Rectal smooth muscle tissue (tissue), 1 donor: ENCODE results near the gene IRGC.
"Not testable (repeated sequence)": the region's sequence is repeated elsewhere in the genome, so short reads cannot be mapped to it uniquely, and the experiment has no call there.

Experiments
- H3K27ac ChIP-seq: one replicate; pipeline ENCODE4 v1.7.0; 2013; ENCODE audit warnings: low read depth, low read length, inconsistent platforms
- H3K27me3 ChIP-seq: one replicate; pipeline ENCODE4 v1.7.0; 2013; ENCODE audit warnings: low read length; ENCODE audit not compliant: control insufficient read depth, insufficient read depth
- H3K36me3 ChIP-seq: one replicate; pipeline ENCODE4 v1.7.0; 2013; ENCODE audit warnings: low read length; ENCODE audit not compliant: control insufficient read depth, insufficient read depth
- H3K4me1 ChIP-seq: one replicate; pipeline ENCODE4 v1.7.0; 2013; ENCODE audit warnings: low read length; ENCODE audit not compliant: control insufficient read depth, insufficient read depth
- H3K4me3 ChIP-seq: one replicate; pipeline ENCODE4 v1.7.0; 2013; ENCODE audit warnings: low read length
- H3K9ac ChIP-seq: one replicate; pipeline ENCODE4 v1.7.0; 2013; ENCODE audit warnings: low read length

Gene IRGC

DNA sequence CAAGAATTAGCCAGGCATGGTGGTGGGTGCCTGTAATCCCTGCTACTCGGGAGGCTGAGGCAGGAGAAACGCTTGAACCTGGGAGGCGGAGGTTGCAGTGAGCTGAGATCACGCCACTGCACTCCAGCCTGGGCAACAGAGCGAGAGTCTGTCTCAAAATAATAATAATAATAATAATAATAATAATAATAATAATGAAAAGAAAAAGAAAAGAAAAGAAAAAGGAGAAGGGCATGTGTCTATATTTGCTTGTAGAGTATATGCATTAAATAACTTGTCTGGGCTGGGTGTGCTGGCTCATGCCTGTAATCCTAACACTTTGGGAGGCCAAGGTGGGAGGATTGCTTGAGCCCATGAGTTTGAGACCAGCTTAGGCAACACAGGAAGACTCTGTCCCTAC, 33.6 kb upstream of the IRGC start:
- H3K36me3 ChIP-seq, H3K27ac ChIP-seq, H3K4me3 ChIP-seq, H3K27me3 ChIP-seq, H3K9ac ChIP-seq, H3K4me1 ChIP-seq: not testable (repeated sequence)

DNA sequence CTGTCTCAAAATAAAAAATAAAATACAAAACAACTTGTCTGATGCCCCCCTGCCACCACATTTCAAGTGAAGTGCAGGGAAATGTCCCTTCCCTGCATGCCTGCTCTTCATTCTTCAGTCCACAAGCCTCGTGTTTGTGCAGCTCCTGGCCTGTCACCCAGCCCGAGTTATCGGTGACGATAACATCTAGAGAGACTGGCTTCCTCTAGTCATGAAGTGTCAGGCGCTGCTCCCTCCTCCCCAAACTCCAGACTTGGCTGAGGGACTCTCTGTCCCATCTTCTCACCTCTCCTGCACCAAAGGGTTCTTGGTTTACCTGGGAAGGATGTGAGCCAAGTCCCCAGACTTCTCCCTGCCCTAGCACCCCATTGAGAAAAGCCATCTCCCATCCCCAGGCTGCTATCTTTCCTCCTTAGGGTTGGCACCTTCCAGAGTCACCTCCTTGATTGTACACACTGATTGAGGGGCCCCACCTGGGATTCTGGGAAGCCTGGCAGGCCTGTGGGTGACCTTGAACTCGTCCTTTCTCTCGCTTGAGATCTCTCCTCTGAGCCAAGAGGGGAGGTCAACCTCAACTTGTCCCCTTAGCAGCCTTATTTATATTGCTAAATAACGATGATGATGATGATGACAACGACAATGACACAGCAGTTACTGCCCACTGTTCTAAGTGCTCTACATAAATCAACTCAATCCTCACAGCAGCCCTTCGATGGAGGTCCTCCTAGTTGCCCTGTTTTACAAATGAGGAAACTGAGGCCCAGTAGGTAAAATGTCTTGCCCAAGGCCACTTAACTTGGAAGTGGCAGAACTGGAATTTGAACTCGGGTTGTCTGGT, 32.8 kb upstream of the IRGC start:
- no peak overlapping the region for H3K9ac ChIP-seq
- H3K27ac ChIP-seq: no peak overlapping the region
- no peaks in the 10 kb centered on the region for H3K27me3 ChIP-seq
- H3K4me3 ChIP-seq: no peak overlapping the region
- no peaks in the 10 kb centered on the region for H3K36me3 ChIP-seq
- H3K4me1 ChIP-seq: no peaks in the 10 kb centered on the region

DNA sequence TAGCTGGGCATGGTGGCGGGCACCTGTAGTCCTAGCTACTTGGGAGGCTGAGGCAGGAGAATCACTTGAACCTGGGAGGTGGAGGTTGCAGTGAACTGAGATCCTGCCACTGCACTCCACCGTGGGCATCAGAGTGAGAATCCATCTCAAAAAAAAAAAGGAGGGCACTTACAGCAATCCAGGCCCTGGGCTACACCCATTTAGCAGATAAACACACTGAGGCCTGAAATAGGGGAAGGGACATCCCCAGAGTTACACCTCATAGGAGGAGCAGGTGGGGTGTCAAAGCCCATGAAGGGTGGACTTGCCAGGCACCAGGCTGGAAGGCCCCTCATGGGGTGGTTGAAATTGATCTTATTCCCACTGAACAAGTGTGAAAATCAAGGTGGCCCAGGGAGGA, 32.0 kb upstream of the IRGC start:
- Histone ChIP-seq H3K4me3 (no peak overlapping the region), H3K9ac (no peak overlapping the region), H3K36me3 (no peaks in the 10 kb centered on the region), H3K27ac (no peak overlapping the region), H3K27me3 (no peaks in the 10 kb centered on the region), H3K4me1 (no peaks in the 10 kb centered on the region)

DNA sequence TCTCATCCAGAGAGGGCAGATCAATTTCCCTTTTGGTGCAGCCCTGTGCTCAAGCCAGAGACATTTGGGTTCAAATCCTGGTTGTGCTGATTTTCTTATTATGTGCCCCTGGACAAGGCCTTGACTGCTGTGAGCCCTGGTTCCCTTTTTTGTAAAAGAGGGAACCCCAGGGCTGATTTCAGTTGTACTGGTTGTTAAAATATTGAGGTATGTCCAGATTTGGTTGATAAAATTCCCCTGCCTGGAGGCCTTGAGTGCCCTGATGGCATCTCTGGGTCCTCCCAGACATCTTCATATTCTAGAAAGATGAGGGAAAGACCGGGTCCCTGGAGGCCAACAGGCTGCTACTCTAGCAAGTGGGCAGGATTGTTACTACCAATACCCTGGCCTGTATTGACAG, 31.6 kb upstream of the IRGC start:
- Histone ChIP-seq H3K36me3 (no peaks in the 10 kb centered on the region), H3K9ac (no peak overlapping the region), H3K4me1 (no peaks in the 10 kb centered on the region), H3K27me3 (no peaks in the 10 kb centered on the region), H3K4me3 (no peak overlapping the region), H3K27ac (no peak overlapping the region)

DNA sequence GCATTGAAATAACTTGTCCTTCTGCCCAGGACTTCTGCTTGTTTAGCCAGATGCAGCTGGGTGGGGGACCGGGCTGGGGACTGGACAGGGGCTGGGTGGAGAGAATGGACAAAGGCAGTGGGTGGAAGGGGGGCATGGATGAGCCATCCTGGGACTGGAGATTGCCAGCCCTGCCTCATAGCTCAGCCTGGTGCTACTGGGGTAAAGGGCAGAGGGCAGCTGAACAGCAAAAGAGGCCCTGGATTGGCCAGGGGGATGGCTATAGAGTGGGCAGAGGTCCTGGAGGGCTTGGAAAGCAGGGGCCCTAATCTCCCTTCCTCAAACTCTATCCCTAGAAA, 28.2 kb upstream of the IRGC start:
- Histone ChIP-seq H3K4me3 (no peak overlapping the region), H3K27ac (no peak overlapping the region), H3K4me1 (no peaks in the 10 kb centered on the region), H3K27me3 (no peaks in the 10 kb centered on the region), H3K9ac (no peak overlapping the region), H3K36me3 (no peaks in the 10 kb centered on the region)

DNA sequence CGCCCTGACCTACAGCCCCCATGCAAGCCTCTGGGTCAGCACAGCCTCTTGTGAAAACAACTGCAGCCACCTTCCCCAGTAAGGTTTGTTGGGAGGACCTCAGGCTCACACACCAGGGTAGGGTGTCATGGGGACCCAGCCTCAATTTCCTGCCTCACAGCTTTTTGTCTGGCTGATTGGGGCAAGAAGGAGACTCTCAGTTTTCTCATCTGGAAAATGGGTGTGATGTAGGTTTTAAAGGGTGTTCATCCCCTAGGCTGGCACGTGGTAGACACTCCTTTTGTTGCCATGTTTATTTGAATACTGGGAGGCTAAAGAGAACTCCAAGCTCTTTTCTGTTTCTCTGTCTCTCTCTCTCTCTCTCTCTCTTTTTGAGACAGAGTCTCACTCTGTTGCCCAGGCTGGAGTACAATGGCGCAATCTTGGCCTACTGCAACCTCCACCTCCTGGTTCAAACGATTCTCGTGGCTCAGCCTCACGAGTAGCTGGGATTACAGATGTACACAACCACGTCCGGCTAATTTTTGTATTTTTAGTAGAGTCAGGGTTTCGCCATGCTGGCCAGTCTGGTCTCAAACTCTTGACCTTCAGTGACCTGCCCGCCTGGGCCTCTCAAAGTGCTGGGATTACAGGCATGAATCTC, 27.7 kb upstream of the IRGC start:
- H3K27me3 ChIP-seq: no peaks in the 10 kb centered on the region
- H3K9ac ChIP-seq: no peak overlapping the region
- no peak overlapping the region for H3K27ac ChIP-seq
- no peaks in the 10 kb centered on the region for H3K4me1 ChIP-seq
- H3K36me3 ChIP-seq: no peaks in the 10 kb centered on the region
- H3K4me3 ChIP-seq: no peak overlapping the region

DNA sequence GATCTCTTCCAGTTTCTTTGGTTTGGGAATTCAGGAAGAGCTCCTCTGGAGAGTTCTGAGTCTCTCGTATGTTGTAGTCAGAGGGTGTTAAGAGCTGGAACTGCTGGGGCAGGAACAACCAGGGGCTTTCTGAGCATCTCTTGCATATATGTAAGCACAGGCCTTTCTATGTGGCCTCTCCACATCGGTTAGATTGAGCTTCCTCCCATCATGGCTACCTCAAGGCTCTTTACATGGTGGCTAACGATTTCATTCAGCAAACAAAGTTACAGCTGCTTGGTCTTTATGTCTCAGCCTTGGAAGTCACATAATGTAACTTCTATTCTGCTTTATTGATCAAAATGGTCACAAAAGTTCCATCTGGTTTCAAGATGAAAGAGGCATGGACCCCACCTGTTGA, 25.4 kb upstream of the IRGC start:
- Histone ChIP-seq H3K36me3 (no peaks in the 10 kb centered on the region), H3K4me1 (no peaks in the 10 kb centered on the region), H3K27ac (no peak overlapping the region), H3K27me3 (no peaks in the 10 kb centered on the region), H3K4me3 (no peak overlapping the region), H3K9ac (no peak overlapping the region)

DNA sequence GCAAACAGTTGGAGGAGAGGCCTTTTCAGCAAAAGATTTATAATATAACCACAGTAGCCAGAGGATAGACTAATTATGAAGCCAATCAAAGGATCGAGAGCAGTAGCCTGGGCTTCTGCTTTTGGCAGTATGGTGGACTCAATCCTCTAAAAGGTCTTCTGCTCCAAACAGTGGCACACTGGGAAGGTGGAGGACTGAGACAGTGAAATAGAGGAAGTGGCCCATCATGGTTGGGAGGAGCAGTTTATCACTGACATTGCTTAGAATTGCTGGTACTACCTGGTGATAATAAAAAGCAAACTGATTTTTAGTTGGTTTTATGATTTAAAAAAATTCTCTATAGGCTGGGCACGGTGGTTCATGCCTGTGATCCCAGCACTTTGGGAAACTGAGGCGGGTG, 25.0 kb upstream of the IRGC start:
- H3K4me3 ChIP-seq: no peak overlapping the region
- H3K9ac ChIP-seq: no peak overlapping the region
- no peaks in the 10 kb centered on the region for H3K4me1 ChIP-seq
- no peak overlapping the region for H3K27ac ChIP-seq
- no peaks in the 10 kb centered on the region for H3K36me3 ChIP-seq
- no peaks in the 10 kb centered on the region for H3K27me3 ChIP-seq

DNA sequence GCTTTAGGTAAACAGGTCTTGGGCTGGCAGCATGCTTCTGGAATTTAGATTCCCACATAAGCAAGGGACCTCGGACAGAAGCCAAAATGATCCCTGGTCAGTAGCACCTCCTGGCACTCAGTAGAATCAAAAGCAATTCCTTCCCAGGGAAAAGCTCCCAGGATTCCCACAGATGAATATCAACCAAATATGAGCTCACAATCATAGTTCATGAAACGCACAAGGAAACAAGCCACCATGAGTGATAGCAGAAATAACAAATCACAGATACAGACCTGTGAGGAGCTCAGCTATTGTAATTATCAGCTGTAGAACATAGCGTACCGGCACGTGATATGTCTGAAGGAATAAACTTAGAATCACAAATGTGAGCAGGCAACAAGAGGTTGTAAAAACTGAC, 24.1 kb upstream of the IRGC start:
- Histone ChIP-seq H3K27ac (no peak overlapping the region), H3K27me3 (no peaks in the 10 kb centered on the region), H3K4me1 (no peaks in the 10 kb centered on the region)

DNA sequence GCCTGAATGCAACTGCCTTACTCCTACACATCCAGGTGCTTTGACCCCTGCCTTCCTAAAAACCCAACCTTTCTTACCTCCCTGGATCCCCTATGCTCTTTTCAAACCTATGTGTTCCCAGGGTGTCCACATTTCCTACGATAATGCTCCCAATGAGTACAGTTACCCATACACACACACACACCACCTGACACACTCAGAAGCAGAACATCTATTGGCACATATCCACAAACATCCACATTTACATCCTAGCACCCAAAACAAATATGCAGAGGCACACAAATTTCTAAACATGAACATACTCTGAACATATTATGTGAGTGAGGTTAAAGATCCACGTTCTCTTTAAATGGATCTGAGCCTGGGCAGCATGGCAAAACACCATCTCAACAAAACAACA, 23.5 kb upstream of the IRGC start:
- H3K4me1 ChIP-seq: no peaks in the 10 kb centered on the region
- no peaks in the 10 kb centered on the region for H3K27me3 ChIP-seq
- H3K36me3 ChIP-seq: no peaks in the 10 kb centered on the region
- H3K27ac ChIP-seq: no peak overlapping the region
- H3K9ac ChIP-seq: no peak overlapping the region
- no peak overlapping the region for H3K4me3 ChIP-seq

More for the DNA sequence above, 24.1 kb upstream of the IRGC start:
- Histone ChIP-seq H3K4me3 (no peak overlapping the region), H3K36me3 (no peaks in the 10 kb centered on the region), H3K9ac (no peak overlapping the region)

DNA sequence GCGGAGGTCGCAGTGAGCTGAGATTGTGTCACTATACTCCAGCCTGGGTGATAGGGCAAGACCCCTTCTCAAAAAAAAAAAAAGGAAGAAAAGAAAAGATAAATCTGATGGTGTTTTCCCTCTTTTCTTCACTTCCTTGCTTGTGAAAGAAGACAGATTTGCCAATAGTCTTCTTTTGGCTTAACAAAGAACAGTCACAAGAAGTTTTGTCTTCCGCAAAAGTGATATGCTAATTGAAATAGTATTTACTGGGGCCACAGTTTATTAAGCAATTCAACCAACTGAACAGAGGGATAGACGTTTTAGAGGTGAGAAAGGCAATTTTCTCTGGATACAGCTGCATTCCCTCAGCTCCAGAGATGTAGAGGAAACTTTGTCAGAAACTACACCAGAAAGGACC, 23.0 kb upstream of the IRGC start:
- H3K4me1 ChIP-seq: no peaks in the 10 kb centered on the region
- H3K9ac ChIP-seq: no peak overlapping the region
- no peak overlapping the region for H3K27ac ChIP-seq
- H3K4me3 ChIP-seq: no peak overlapping the region
- H3K36me3 ChIP-seq: no peaks in the 10 kb centered on the region
- no peaks in the 10 kb centered on the region for H3K27me3 ChIP-seq

DNA sequence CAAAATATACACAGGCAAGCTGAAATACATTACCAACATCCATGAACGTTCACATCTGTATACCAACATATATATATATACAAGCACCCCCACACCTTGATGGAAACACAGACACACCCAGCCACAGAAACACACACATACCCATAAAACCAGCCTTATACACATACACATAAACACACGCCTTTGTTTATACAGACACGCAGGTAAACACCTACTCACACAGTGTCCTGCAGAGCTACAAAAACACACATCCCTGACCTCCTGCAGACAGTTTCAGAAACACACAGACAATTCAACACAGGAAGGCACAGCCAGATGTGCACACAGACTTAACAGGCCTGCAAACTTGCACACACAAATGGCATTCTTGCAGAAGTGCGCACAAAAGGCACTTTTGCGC, 21.3 kb upstream of the IRGC start:
- H3K27ac ChIP-seq: no peak overlapping the region
- no peaks in the 10 kb centered on the region for H3K36me3 ChIP-seq
- no peak overlapping the region for H3K4me3 ChIP-seq
- H3K9ac ChIP-seq: no peak overlapping the region
- H3K4me1 ChIP-seq: no peaks in the 10 kb centered on the region
- no peaks in the 10 kb centered on the region for H3K27me3 ChIP-seq
